GM23338 (cell line): ENCODE measurements around the gene MAP4K4. TPM values are rescaled to one million over a fixed set of nuclear protein-coding genes. Genes with fewer than 3 reads are reported as not detected.

Experiments used
- ATAC-seq: fragments of 200-7000 bp; cut with Tn5 transposase; 3 replicates; pipeline ENCODE4 v1.9.1; 2020
- DNase-seq: peaks from one replicate; pipeline ENCODE4 v3.0.0-alpha.2; 2015; ENCODE audit warnings: low spot score
- H2AFZ ChIP-seq: fragments of 200-600 bp; sonication (generic); 2 replicates; pipeline ENCODE4 v1.8.0; 2016; ENCODE audit warnings: antibody characterized with exemption, mild to moderate bottlenecking, moderate library complexity
- H3F3A ChIP-seq: fragments of 200-600 bp; sonication (generic); replicated peaks from 2 replicates; pipeline ENCODE4 v1.8.0; 2017; ENCODE audit warnings: antibody characterized with exemption, mixed run types, low read depth
- H3K27ac ChIP-seq: fragments of 200-600 bp; sonication (generic); 2 replicates; pipeline ENCODE4 v1.6.1; 2016; ENCODE audit warnings: low read depth
- H3K27me3 ChIP-seq: fragments of 200-600 bp; sonication (generic); 2 replicates; pipeline ENCODE4 v1.8.0; 2016; ENCODE audit warnings: mild to moderate bottlenecking, mixed run types, moderate library complexity; ENCODE audit not compliant: insufficient read depth
- H3K36me3 ChIP-seq: fragments of 200-600 bp; sonication (generic); 2 replicates; pipeline ENCODE4 v1.8.0; 2016; ENCODE audit warnings: mild to moderate bottlenecking; ENCODE audit not compliant: insufficient read depth
- H3K4me1 ChIP-seq: fragments of 200-600 bp; sonication (generic); 2 replicates; pipeline ENCODE4 v1.8.0; 2016; ENCODE audit warnings: mild to moderate bottlenecking, moderate library complexity; ENCODE audit not compliant: insufficient read depth
- H3K4me2 ChIP-seq: fragments of 200-600 bp; sonication (generic); 2 replicates; pipeline ENCODE4 v1.7.1; 2017; ENCODE audit warnings: mixed run types
- H3K4me3 ChIP-seq: fragments of 200-600 bp; sonication (generic); 2 replicates; pipeline ENCODE4 v1.6.1; 2016; ENCODE audit warnings: mixed run types
- H3K79me2 ChIP-seq: fragments of 200-600 bp; sonication (generic); replicated peaks from 2 replicates; pipeline ENCODE4 v1.8.0; 2017; ENCODE audit warnings: mild to moderate bottlenecking; ENCODE audit not compliant: insufficient read depth
- H3K9me2 ChIP-seq: fragments of 200-600 bp; sonication (generic); 2 replicates; pipeline ENCODE4 v1.8.0; 2017; ENCODE audit not compliant: insufficient read depth
- H4K20me1 ChIP-seq: fragments of 200-600 bp; sonication (generic); replicated peaks from 2 replicates; pipeline ENCODE4 v1.8.0; 2017; ENCODE audit warnings: mild to moderate bottlenecking; ENCODE audit not compliant: insufficient read depth
- H3K27ac Mint-ChIP-seq: 2 replicates; pipeline ENCODE4 v1.8.0; 2020; ENCODE audit warnings: inconsistent platforms, mild to moderate bottlenecking, moderate library complexity, mixed read lengths
- H3K27me3 Mint-ChIP-seq: 3 replicates; pipeline ENCODE4 v1.8.0; 2022; ENCODE audit warnings: low read depth, mild to moderate bottlenecking, moderate library complexity, mixed read lengths, inconsistent platforms; ENCODE audit not compliant: insufficient read depth, poor library complexity
- H3K36me3 Mint-ChIP-seq: 3 replicates; pipeline ENCODE4 v1.8.0; 2021; ENCODE audit warnings: low read depth, mild to moderate bottlenecking, inconsistent platforms, moderate library complexity, mixed read lengths
- H3K4me1 Mint-ChIP-seq: 3 replicates; pipeline ENCODE4 v1.8.0; 2020; ENCODE audit warnings: mild to moderate bottlenecking, inconsistent platforms, mixed read lengths
- H3K4me3 Mint-ChIP-seq: 3 replicates; pipeline ENCODE4 v1.8.0; 2021; ENCODE audit warnings: moderate library complexity, mild to moderate bottlenecking, inconsistent platforms, mixed read lengths
- H3K9me3 Mint-ChIP-seq: 3 replicates; pipeline ENCODE4 v1.8.0; 2020; ENCODE audit warnings: moderate library complexity, mild to moderate bottlenecking, inconsistent platforms, mixed read lengths
- CREB1 ChIP-seq: fragments of 250-450 bp; sonication (Bioruptor Pico); IDR thresholded peaks from 2 replicates; pipeline ENCODE4 v1.5.0; 2020; ENCODE audit warnings: low read depth, mild to moderate bottlenecking, moderate library complexity
- EZH2phosphoT487 ChIP-seq: fragments of 200-600 bp; sonication (generic); IDR thresholded peaks from one replicate; pipeline ENCODE4 v1.8.1; 2018; ENCODE audit warnings: antibody characterized with exemption; ENCODE audit not compliant: unreplicated experiment
- POLR2AphosphoS5 ChIP-seq: IDR thresholded peaks from 2 replicates; pipeline ENCODE4 v1.6.1; 2016; ENCODE audit warnings: antibody characterized with exemption, low read depth
- ZNF462 ChIP-seq: fragments of 250-450 bp; sonication (Bioruptor Pico); IDR thresholded peaks from 2 replicates; pipeline ENCODE4 v1.5.0; 2020; ENCODE audit warnings: mild to moderate bottlenecking, moderate library complexity
- polyA plus RNA-seq: library from polyadenylated mRNA; unstranded; fragments of >200 nt; fragmentation: Nextera tagmentation; extraction: Ambion mirVana; gene quantifications from 2 replicates; pipeline ENCODE4 v1.2.1, GENCODE V29; 2016
- total RNA-seq: library from RNA; depleted of rRNA; stranded (reverse); fragments of >200 nt; shearing (Covaris generic); gene quantifications from 2 replicates; pipeline ENCODE4 v1.2.3, GENCODE V29; 2014
- TF ChIP-seq, protein P1 (sequence below): IDR thresholded peaks from one replicate; pipeline ENCODE4 v1.6.1; 2018; ENCODE audit warnings: antibody characterized with exemption; ENCODE audit not compliant: unreplicated experiment

MAP4K4 gene
- total and polyA plus RNA-seq, 2 experiments from 2014 or later, result 34.6 to 99.2 TPM

GRCh38 chr2:101909760-101910159 is 212.3 kb downstream of the MAP4K4 start:
- TF ChIP-seq CREB1 (no peak), POLR2AphosphoS5 (no peak)
- TF ChIP-seq, protein P1, sequence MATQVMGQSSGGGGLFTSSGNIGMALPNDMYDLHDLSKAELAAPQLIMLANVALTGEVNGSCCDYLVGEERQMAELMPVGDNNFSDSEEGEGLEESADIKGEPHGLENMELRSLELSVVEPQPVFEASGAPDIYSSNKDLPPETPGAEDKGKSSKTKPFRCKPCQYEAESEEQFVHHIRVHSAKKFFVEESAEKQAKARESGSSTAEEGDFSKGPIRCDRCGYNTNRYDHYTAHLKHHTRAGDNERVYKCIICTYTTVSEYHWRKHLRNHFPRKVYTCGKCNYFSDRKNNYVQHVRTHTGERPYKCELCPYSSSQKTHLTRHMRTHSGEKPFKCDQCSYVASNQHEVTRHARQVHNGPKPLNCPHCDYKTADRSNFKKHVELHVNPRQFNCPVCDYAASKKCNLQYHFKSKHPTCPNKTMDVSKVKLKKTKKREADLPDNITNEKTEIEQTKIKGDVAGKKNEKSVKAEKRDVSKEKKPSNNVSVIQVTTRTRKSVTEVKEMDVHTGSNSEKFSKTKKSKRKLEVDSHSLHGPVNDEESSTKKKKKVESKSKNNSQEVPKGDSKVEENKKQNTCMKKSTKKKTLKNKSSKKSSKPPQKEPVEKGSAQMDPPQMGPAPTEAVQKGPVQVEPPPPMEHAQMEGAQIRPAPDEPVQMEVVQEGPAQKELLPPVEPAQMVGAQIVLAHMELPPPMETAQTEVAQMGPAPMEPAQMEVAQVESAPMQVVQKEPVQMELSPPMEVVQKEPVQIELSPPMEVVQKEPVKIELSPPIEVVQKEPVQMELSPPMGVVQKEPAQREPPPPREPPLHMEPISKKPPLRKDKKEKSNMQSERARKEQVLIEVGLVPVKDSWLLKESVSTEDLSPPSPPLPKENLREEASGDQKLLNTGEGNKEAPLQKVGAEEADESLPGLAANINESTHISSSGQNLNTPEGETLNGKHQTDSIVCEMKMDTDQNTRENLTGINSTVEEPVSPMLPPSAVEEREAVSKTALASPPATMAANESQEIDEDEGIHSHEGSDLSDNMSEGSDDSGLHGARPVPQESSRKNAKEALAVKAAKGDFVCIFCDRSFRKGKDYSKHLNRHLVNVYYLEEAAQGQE, result no peak
- Mint-ChIP-seq H3K36me3 (peaks cover 27% of the 10 kb centered on the region), H3K9me3 (peaks cover 46% of the 10 kb centered on the region), H3K27ac (no peak overlapping the region), H3K4me3 (no peak overlapping the region), H3K4me1 (peaks cover 3% of the 10 kb centered on the region; the same call in 1 of the 3 replicates), H3K27me3 (peaks cover 7% of the 10 kb centered on the region)
- Histone ChIP-seq H3K4me3 (no peak overlapping the region), H3K36me3 (no peaks in the 10 kb centered on the region; the same call in 1 of the 2 replicates), H2AFZ (no peak overlapping the region), H3F3A (no peaks in the 10 kb centered on the region), H4K20me1 (no peaks in the 10 kb centered on the region), H3K27ac (no peak overlapping the region), H3K9me2 (no peaks in the 10 kb centered on the region; the same call in 1 of the 2 replicates), H3K79me2 (no peaks in the 10 kb centered on the region), H3K4me2 (no peak overlapping the region), H3K4me1 (0 out of 2 replicates have a peak, but pooled peaks cover under 1% of the 10 kb centered on the region), H3K27me3 (no peaks in the 10 kb centered on the region)
- DNase-seq (no peak), ATAC-seq (no peak)

GRCh38 chr2:101912545-101912944 is 215.0 kb downstream of the MAP4K4 start:
- H3K27me3 Mint-ChIP-seq, result no peaks in the 10 kb centered on the region
- Histone ChIP-seq H3K4me1 (no peaks in the 10 kb centered on the region), H3K9me2 (no peaks in the 10 kb centered on the region; the same call in 1 of the 2 replicates), H3K4me3 (no peak overlapping the region), H3K79me2 (no peaks in the 10 kb centered on the region), H2AFZ (no peak overlapping the region), H4K20me1 (no peaks in the 10 kb centered on the region), H3K27me3 (no peaks in the 10 kb centered on the region), H3K4me2 (no peak overlapping the region), H3K36me3 (no peaks in the 10 kb centered on the region; the same call in 1 of the 2 replicates), H3F3A (no peaks in the 10 kb centered on the region), H3K27ac (no peak overlapping the region)
- DNase-seq (no peak), ATAC-seq (no peak)
- no peak overlapping the region for H3K27ac Mint-ChIP-seq
- peaks cover 22% of the 10 kb centered on the region for H3K9me3 Mint-ChIP-seq
- TF ChIP-seq EZH2phosphoT487 (no peak), ZNF462 (CRISPR knock-in tag) (no peak)
- H3K4me3 Mint-ChIP-seq, result no peak overlapping the region
- H3K36me3 Mint-ChIP-seq, result peaks cover 12% of the 10 kb centered on the region
- peaks cover 2% of the 10 kb centered on the region; the same call in 1 of the 3 replicates for H3K4me1 Mint-ChIP-seq
